HG03460 (cell line): ENCODE data around the gene SUCO.
"Not testable (repeated sequence)": the region's sequence is repeated elsewhere in the genome, so short reads cannot be mapped to it uniquely, and the experiment has no call there.

Source experiments
- ATAC-seq: cut with Tn5 transposase; IDR thresholded peaks from one replicate; pipeline ENCODE4 v1.9.1; 2021; ENCODE audit not compliant: unreplicated experiment

The SUCO gene, protein sequence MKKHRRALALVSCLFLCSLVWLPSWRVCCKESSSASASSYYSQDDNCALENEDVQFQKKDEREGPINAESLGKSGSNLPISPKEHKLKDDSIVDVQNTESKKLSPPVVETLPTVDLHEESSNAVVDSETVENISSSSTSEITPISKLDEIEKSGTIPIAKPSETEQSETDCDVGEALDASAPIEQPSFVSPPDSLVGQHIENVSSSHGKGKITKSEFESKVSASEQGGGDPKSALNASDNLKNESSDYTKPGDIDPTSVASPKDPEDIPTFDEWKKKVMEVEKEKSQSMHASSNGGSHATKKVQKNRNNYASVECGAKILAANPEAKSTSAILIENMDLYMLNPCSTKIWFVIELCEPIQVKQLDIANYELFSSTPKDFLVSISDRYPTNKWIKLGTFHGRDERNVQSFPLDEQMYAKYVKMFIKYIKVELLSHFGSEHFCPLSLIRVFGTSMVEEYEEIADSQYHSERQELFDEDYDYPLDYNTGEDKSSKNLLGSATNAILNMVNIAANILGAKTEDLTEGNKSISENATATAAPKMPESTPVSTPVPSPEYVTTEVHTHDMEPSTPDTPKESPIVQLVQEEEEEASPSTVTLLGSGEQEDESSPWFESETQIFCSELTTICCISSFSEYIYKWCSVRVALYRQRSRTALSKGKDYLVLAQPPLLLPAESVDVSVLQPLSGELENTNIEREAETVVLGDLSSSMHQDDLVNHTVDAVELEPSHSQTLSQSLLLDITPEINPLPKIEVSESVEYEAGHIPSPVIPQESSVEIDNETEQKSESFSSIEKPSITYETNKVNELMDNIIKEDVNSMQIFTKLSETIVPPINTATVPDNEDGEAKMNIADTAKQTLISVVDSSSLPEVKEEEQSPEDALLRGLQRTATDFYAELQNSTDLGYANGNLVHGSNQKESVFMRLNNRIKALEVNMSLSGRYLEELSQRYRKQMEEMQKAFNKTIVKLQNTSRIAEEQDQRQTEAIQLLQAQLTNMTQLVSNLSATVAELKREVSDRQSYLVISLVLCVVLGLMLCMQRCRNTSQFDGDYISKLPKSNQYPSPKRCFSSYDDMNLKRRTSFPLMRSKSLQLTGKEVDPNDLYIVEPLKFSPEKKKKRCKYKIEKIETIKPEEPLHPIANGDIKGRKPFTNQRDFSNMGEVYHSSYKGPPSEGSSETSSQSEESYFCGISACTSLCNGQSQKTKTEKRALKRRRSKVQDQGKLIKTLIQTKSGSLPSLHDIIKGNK (N-terminal part only)

DNA sequence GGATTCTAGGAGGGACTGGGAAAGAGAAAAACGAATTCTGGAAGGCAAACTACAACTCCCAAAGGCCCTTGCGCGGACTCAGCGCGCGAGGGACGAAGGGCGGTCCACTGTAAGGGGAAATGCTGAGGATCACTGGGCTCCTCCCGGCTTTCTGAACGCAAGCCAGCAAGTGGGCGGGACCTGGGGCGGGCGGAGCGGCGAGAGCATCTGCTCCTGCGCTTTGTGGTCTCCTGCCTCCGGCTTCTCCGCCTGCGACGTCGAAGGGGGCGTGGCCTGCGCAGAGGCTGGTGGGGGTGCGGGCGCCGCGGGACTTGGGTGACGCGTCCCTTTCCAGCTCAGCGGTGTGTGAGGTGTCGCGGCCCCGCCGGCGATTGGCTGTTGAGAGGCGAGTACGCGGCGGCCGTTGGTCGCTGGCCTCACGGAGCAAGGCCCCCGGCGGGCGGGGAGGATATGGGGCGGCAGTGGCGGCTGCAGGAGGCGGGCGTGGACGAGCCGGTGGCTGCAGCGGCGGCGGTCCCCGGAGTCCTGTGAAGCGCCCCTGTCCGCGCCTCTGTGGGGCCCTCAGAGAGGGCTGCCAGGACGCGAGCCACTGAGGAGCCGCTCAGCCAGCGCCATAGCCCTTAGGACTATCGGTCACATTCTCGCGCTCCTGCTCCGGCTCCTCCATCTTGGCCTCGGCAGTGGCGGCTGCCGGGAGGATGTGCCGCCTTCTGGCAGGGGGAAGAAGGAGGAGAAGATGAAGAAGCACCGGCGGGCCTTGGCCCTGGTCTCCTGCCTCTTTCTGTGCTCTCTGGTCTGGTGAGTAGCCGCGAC, at the start of gene SUCO:
SUCO (plus strand) TSS at position 451 of the 813 bp plus-strand sequence; CDS start at position 737, 286 bp downstream.
- peak; percentile 78 for ATAC-seq

DNA sequence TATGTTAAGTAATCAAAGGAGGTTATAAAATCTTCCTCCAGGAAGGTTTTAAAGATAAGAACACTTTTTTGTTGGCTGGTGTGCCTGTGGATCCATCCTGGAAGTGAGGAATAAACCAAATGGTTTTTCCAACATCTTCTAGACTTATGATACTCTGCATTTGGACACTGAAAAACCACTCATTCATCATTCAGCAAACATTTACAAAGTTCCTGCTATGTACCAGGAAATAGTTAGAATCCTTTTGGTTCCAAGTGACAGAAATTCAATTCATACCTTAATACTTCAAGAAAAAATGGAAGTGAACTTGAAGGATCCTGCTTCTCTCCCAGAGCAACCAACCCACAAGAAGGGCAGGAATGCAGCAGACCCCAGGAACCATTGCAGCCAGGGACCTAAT, 49.5 kb upstream of the SUCO start:
- no peak for ATAC-seq

DNA sequence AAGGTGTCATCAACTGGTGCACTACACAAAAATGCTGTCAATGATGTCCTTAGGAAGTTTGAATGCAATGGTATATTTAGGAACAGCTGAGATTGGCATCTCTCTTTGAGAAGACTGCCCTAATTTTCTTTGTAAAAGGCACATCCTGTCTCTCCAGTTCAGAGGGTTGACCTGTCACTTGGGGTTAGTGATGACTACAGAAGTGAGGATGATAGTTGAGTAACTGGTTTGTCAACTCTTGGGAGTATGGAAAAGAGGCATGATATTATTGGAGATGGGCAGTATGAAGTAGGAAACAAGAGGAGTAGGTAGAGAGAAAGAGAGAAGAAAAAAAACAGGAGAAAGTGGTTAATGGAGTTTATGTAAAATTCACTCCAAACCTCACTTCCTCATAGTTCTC, 48.7 kb upstream of the SUCO start:
- ATAC-seq, result no peak

GRCh38 chr1:172485626-172486025, 47.3 kb upstream of the SUCO start:
- no peak for ATAC-seq

DNA sequence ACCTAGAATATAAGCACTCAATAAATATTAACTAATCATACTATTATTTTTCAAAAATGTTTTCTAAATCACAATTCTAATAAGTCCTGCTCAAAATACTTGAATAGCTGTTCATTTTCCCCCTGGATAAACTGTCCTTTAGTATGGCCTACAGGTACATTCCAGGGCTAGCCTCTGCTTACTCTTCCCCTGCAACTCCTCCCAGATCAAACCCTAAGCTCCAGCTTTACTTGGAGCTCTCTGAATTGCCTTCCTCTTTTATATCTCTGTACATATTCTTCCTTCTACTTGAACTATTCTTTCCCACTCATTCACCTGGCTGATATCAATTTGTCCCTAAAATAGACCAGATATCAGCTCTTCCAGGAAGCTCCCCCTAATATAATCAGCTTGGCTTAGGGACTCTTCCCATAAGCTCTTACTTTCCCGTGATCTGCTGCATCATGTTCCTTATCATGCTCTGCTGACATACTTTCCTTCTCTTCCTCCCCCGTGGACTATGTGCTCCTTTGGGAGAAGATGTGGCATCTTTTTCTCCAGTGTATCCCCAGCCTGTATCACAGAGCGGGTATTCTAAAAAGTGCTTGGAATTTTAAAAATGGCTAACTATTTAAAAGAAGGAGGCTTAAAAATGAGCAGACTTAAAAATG, 46.0 kb upstream of the SUCO start:
- ATAC-seq, result no peak

- no peak for ATAC-seq
These were observed 45.4 kb upstream of the SUCO start for GRCh38 chr1:172487550-172487949.

DNA sequence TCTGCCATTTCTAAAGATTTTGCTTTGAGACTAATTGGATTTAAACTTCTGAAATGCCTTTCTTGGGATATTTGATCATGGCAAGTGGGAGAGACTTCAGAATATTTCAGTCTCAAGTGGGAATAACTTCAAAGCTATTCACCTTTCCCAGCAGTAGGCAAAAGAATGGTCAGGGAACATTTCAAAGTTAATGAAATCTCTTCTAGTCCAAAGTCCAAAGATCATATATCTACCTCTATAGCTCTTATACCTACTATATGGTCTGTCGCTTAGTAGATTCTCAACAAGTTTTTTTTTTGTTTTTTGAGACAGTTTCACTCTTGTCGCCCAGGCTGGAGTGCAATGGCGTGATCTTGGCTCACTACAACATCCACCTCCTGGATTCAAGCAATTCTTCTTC, 44.6 kb upstream of the SUCO start:
- no peak for ATAC-seq

DNA sequence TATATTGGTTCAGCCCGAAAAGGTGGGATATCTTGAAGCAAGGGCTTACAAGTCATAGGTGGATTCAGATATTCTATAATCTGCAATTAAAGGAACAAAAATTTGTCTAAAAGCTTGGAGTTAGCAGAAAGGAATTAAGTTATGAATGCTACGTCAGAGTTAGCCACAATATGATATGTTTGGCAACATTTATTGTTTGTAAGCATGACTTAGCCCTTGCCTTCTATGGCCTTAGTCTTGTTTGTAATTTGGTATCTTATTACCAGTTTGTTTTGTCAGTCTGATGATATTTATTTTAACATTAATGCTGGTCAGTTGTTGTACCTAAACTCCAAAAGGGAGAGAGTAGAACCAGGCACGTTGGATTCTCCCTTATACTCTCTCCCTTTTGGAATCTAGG, 43.1 kb upstream of the SUCO start:
- no peak for ATAC-seq

- no peak for ATAC-seq
These were observed 40.5 kb upstream of the SUCO start for GRCh38 chr1:172492421-172492820.

DNA sequence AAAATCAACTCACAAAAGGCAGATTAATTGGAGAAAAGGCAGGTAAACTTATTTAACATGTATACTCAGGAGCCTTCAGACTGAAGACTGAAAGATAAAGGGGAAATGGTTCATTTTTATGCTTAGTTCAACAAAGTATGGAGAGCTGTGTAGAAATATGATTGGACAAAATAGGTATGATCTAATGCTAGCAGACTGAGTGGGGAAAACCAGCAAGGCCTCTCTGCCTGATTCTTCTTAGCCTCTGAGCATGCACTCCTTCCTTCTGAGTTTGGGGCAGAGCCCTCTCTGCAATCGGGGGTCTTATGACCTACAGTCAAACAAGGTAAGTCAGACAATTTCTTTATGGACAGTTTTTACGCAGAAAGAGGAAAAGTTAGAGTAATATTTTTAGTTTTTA, 38.8 kb upstream of the SUCO start:
- ATAC-seq, result no peak

DNA sequence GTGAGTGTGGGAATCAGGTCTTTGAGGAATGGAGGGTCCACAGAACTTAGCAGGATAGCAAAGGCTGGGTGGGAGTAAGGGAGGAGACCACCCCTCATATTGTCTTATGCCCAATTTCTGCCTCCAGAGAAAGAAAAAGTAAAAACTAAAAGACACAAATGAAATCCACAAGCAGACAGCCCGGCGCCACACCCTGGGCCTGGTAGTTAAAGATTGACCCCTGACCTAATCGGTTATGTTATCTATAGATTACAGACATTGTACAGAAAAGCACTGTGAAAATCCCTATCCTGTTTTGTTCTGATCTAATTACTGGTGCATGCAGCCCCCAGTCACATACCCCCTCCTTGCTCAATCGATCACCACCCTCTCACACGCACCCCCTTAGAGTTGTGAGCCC, 36.8 kb upstream of the SUCO start:
- ATAC-seq, result not testable (repeated sequence)

DNA sequence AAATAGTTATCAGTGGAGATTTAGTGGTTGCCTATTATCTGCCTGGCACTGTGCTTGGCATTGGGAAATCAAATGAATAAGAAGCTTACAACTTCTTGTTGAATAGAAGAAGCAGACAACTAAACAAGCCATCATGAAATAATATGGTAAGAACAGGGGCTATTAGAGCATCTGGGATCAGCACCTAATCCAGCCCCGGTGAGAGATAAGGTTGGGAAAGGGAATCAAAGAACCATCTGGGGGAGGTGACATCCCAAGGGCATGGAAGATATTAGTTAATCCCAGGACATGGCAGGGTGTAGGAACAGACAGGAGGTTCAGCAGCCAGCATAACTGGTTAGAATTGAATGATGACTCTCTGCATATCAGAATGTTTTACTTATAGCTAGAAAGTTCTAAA, 36.3 kb upstream of the SUCO start:
- ATAC-seq, result no peak

- no peak for ATAC-seq
These were observed 35.7 kb upstream of the SUCO start for GRCh38 chr1:172497230-172497629.

DNA sequence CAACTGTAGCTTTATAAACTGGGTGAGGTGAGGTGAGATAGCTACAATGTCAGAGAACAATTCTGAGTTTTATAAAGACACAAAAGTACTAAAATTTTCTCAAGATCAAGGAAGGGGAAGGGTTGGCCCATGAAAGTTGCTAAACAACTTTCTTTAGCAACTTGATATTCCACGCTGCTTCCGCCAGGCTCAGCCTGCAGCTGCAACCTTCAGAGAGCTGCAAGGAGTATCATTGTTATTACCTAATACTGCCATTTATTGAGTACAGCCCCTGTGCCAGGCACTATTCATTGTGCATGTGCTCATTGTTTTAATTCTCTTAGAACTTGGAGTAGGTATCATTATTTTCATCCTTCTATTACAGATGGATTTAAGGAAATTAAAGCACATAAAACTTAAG, 34.1 kb upstream of the SUCO start:
- no peak for ATAC-seq

GRCh38 chr1:172499636-172500141, 33.3 kb upstream of the SUCO start:
- ATAC-seq, result no peak

DNA sequence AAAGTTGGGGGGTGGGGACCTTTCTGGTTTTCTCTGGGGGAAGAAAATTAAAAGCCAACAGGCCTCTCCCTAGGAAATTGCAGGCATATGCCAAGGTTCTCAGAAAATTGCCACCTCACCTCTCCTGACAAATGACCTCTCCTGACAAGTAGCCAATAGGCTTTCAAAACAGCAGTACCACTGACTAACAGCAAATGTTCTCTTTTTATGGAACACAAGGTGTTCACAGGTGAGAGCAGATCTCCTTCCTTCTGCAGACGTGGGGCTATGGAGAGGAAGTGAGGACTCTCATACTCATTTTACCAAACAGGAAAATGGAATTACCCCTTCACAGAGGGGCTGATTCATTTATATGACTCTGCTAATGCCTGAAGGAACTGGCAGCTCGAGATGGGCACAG, 32.7 kb upstream of the SUCO start:
- no peak for ATAC-seq

DNA sequence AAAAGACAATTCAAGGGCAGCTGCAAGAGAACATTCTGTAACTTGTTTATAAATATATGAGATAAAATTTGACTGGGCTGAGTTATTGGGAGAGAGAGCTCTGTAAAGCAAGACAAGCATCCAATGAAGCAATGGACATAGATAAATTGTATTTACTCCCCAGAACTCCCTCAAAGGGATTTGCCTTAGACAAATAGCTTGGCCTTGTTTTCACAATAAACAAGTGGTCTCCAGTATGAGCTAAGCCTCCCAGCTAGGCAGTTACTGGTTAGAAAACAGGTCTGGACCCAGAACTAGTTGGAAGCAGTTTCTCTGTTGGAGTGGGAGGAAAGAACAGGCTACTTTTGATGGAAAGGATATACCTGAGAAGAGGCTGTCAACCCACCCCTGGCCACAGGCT, 25.2 kb upstream of the SUCO start:
- no peak for ATAC-seq

GRCh38 chr1:172510479-172510878, 22.5 kb upstream of the SUCO start:
- ATAC-seq, result no peak

- ATAC-seq, result no peak
These were observed 20.4 kb upstream of the SUCO start for GRCh38 chr1:172512591-172512990.

DNA sequence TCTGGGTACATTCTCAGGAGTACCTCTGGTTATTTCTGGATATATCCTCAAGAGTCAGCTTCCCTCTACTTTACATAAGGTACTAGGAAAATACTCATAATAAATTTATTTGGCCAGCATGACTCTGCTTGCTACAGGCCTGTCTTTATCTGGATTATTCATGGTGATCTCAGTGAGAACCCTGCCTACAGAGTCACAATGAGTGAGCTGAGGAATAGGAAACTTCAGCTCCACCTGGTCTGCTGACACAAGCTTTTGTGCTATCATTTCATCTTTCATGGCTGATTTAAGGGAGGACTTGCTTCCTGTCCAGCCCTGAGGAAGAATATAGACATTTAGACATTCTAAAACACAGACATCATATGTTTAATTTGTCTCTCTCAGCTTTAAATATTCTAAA, 19.5 kb upstream of the SUCO start:
- no peak for ATAC-seq
